HepG2 (cell line): Measurements from ENCODE around the gene AIF1. TPM values are rescaled to one million over a fixed set of nuclear protein-coding genes. Genes with fewer than 3 reads are reported as not detected.
A peak's percentile ranks its signal among the peaks of the same experiment; 100 is the strongest.

Source experiments
- ARID5B ChIP-seq: IDR thresholded peaks from 2 replicates; pipeline ENCODE4 v1.4.0; 2020; ENCODE audit warnings: mild to moderate bottlenecking, missing genetic modification reagents
- CHD4 ChIP-seq: fragments of 200-600 bp; sonication (generic); IDR thresholded peaks from 2 replicates; pipeline ENCODE4 v1.7.0; 2017; ENCODE audit warnings: mild to moderate bottlenecking, low read length, borderline replicate concordance
- CSRNP2 ChIP-seq: sonication (generic); formaldehyde crosslinking; conservative IDR thresholded peaks from 2 replicates; pipeline ENCODE4 v1.8.0; 2022; ENCODE audit warnings: low read depth, missing genetic modification reagents
- HNRNPK ChIP-seq: fragments of 200-400 bp; formaldehyde crosslinking; IDR thresholded peaks from 2 replicates; pipeline ENCODE4 v1.6.1; 2018; ENCODE audit warnings: low read length, low read depth, moderate library complexity, mild to moderate bottlenecking; ENCODE audit not compliant: poor library complexity, severe bottlenecking
- JARID2 ChIP-seq: sonication (generic); formaldehyde crosslinking; IDR thresholded peaks from 2 replicates; pipeline ENCODE4 v1.8.1; 2023; ENCODE audit warnings: missing genetic modification reagents, inconsistent platforms; ENCODE audit not compliant: insufficient replicate concordance
- RFX5 ChIP-seq: IDR thresholded peaks from 2 replicates; pipeline ENCODE4 v1.6.1; 2011; ENCODE audit warnings: low read depth, low read length, improper control_type of control experiment
- SRF ChIP-seq: IDR thresholded peaks from 2 replicates; pipeline ENCODE4 v1.6.1; 2011; ENCODE audit warnings: mild to moderate bottlenecking, low read depth, low read length, moderate library complexity
- THAP9 ChIP-seq: sonication (generic); formaldehyde crosslinking; IDR thresholded peaks from 2 replicates; pipeline ENCODE4; 2020; ENCODE audit warnings: missing genetic modification reagents, mild to moderate bottlenecking, borderline replicate concordance
- ZBTB7B ChIP-seq: sonication (generic); formaldehyde crosslinking; IDR thresholded peaks from 2 replicates; pipeline ENCODE4 v1.4.0; 2020; ENCODE audit warnings: missing genetic modification reagents
- ZC3H4 ChIP-seq: sonication (generic); formaldehyde crosslinking; IDR thresholded peaks from 2 replicates; pipeline ENCODE4 v1.4.0; 2020; ENCODE audit warnings: missing genetic modification reagents, borderline replicate concordance
- ZFP36L2 ChIP-seq: sonication (generic); formaldehyde crosslinking; IDR thresholded peaks from 2 replicates; pipeline ENCODE4 v1.4.0; 2020; ENCODE audit warnings: missing genetic modification reagents
- ZNF18 ChIP-seq: sonication (generic); formaldehyde crosslinking; IDR thresholded peaks from 2 replicates; pipeline ENCODE4 v1.8.0; 2022; ENCODE audit warnings: mild to moderate bottlenecking, missing genetic modification reagents; ENCODE audit not compliant: insufficient replicate concordance
- ZNF232 ChIP-seq: sonication (generic); formaldehyde crosslinking; IDR thresholded peaks from 2 replicates; pipeline ENCODE4 v1.4.0; 2020; ENCODE audit warnings: missing genetic modification reagents, borderline replicate concordance
- ZNF276 ChIP-seq: sonication (generic); formaldehyde crosslinking; IDR thresholded peaks from 2 replicates; pipeline ENCODE4 v1.4.0; 2020; ENCODE audit warnings: mild to moderate bottlenecking, low read depth, missing genetic modification reagents
- ZNF557 ChIP-seq: sonication (generic); formaldehyde crosslinking; IDR thresholded peaks from 2 replicates; pipeline ENCODE4 v1.4.0; 2020; ENCODE audit warnings: missing genetic modification reagents
- polyA plus RNA-seq, 8 experiments: library from polyadenylated mRNA; depleted of rRNA in 3 of 8; stranded (reverse) in 7 of 8; unstranded in 1 of 8; fragments of >200 nt; fragmentation: Illumina TruSeq in 4 of 8; extraction: Trizol in 4 of 8; gene quantifications; 2 replicates each; pipeline versions ENCODE4 v1.2.1 to v1.2.3, GENCODE V29; 2011 to 2016; ENCODE audit warnings: low read depth in 4 of 8, missing spikeins in 1 of 8, mixed read lengths in 1 of 8; ENCODE audit not compliant: insufficient read depth in 1 of 8
- total RNA-seq, 5 experiments: library from RNA; depleted of rRNA; stranded (reverse); fragments of >200 nt; fragmentation: Illumina TruSeq; extraction: Trizol; gene quantifications; 2 replicates each; pipeline ENCODE4 v1.2.3, GENCODE V29; 2016; ENCODE audit warnings: low read depth in 1 of 5

Gene AIF1
- total and polyA plus RNA-seq, 2 of the 13 experiments (the other 11 are each of a cell fraction or from before 2014, with no cell fraction given), result 1.5 TPM; not detected in 1

- TF ChIP-seq JARID2 (no peak), THAP9 (CRISPR knock-in tag) (peak; percentile 81), ZNF18 (CRISPR knock-in tag) (peak; percentile 74), ZC3H4 (CRISPR knock-in tag) (no peak; the same call in 1 of the 2 replicates), CSRNP2 (CRISPR knock-in tag) (no peak), HNRNPK (peak; percentile 96), ARID5B (CRISPR knock-in tag) (peak; percentile 43), ZNF232 (CRISPR knock-in tag) (no peak), SRF (peak; percentile 87), CHD4 (no peak), RFX5 (no peak), ZBTB7B (no peak), ZNF276 (CRISPR knock-in tag) (no peak), ZFP36L2 (CRISPR knock-in tag) (no peak), ZNF557 (CRISPR knock-in tag) (no peak; the same call in 1 of the 2 replicates)
Observed at GRCh38 chr6:31665501-31666336, 50.7 kb downstream of the AIF1 start, which contains the start of gene CSNK2B (continued).
